Measurements from ENCODE around the gene PVALEF. TPM values are rescaled to one million over a fixed set of nuclear protein-coding genes. Genes with fewer than 3 reads are reported as not detected.

The PVALEF gene
- polyA plus RNA-seq, 1 of the 3 experiments (the other 2 are of a cell fraction) = not detected

- no peaks in the 10 kb centered on the region; a peak in 1 of 4 replicates for H3K4me1 ChIP-seq (ENCODE audit: control insufficient read depth in 1 of 2, insufficient read depth in 2 of 2, low read depth in 1 of 2, low read length in 1 of 2)
- CTCF ChIA-PET = interaction anchor here (0.9 to 5.1 kb wide), 2 partner anchors 20 to 100 kb away, joined by 4 to 21 read pairs; no protein-coding TSS in a partner anchor
- TF ChIP-seq YY1 (IDR thresholded peaks at IDR 0.05; ENCODE audit: low read depth) (no peak), CHD2 (IDR thresholded peaks at IDR 0.05; ENCODE audit: low read length, partially characterized antibody) (no peak), EZH2phosphoT487 (IDR thresholded peaks at IDR 0.05; ENCODE audit: borderline replicate concordance, low read depth) (no peak), EP300 (IDR thresholded peaks at IDR 0.05; ENCODE audit: borderline replicate concordance in 1 of 2, low read depth in 1 of 2, low read length in 1 of 2) (no peak)
- TF ChIP-seq, protein P1, sequence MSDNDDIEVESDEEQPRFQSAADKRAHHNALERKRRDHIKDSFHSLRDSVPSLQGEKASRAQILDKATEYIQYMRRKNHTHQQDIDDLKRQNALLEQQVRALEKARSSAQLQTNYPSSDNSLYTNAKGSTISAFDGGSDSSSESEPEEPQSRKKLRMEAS (IDR thresholded peaks at IDR 0.05; ENCODE audit: low read depth) = no peak
- TF ChIP-seq, protein P2, sequence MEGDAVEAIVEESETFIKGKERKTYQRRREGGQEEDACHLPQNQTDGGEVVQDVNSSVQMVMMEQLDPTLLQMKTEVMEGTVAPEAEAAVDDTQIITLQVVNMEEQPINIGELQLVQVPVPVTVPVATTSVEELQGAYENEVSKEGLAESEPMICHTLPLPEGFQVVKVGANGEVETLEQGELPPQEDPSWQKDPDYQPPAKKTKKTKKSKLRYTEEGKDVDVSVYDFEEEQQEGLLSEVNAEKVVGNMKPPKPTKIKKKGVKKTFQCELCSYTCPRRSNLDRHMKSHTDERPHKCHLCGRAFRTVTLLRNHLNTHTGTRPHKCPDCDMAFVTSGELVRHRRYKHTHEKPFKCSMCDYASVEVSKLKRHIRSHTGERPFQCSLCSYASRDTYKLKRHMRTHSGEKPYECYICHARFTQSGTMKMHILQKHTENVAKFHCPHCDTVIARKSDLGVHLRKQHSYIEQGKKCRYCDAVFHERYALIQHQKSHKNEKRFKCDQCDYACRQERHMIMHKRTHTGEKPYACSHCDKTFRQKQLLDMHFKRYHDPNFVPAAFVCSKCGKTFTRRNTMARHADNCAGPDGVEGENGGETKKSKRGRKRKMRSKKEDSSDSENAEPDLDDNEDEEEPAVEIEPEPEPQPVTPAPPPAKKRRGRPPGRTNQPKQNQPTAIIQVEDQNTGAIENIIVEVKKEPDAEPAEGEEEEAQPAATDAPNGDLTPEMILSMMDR (IDR thresholded peaks at IDR 0.05) = no peak
Measured at GRCh38 chr17:81123052-81124048, 42.0 kb upstream of the PVALEF start.

GRCh38 chr17:81124377-81124776 lies 40.9 kb upstream of the PVALEF start:
- no peaks in the 10 kb centered on the region for H3K9me2 ChIP-seq
- H3K4me1 ChIP-seq (ENCODE audit: control insufficient read depth in 1 of 2, insufficient read depth in 2 of 2, low read depth in 1 of 2, low read length in 1 of 2) = no peaks in the 10 kb centered on the region; a peak in 1 of 4 replicates
- no peaks in the 10 kb centered on the region for H3K79me2 ChIP-seq (ENCODE audit: insufficient read depth)
- no peak overlapping the region for H3K27ac ChIP-seq (ENCODE audit: low read depth in 2 of 2, low read length in 1 of 2)
- 77% methylated on average over 17 of the region's 18 CpGs for WGBS (ENCODE audit: low lambda C conversion rate)
- POLR2A ChIA-PET = no interaction called here
- CTCF ChIA-PET = interaction anchor here (5.1 kb wide), 1 partner anchor 19 kb away, joined by 21 read pairs; no protein-coding TSS in a partner anchor
- H3K9ac ChIP-seq = no peak overlapping the region
- no peak for DNase-seq
- H4K20me1 ChIP-seq (ENCODE audit: insufficient read depth) = no peaks in the 10 kb centered on the region
- H3K36me3 ChIP-seq (replicated peaks in 1 of 2; ENCODE audit: control insufficient read depth in 1 of 2, insufficient read depth in 2 of 2, low read length in 1 of 2) = no peaks in the 10 kb centered on the region
- H2AFZ ChIP-seq (ENCODE audit: low read depth) = no peak overlapping the region
- no peak overlapping the region for H3K4me3 ChIP-seq (ENCODE audit: low read depth in 2 of 2, low read length in 1 of 2)
- TF ChIP-seq GATA2 (CRISPR knock-in tag; IDR thresholded peaks at IDR 0.05) = no peak
- no peak for TF ChIP-seq NRF1 (IDR thresholded peaks at IDR 0.05; ENCODE audit: low read depth, low read length)
- no peak for TF ChIP-seq TEAD4 (IDR thresholded peaks at IDR 0.05; ENCODE audit: borderline replicate concordance, insufficient read depth)
- TF ChIP-seq FOXM1 (IDR thresholded peaks at IDR 0.05; ENCODE audit: low read depth) = no peak
- TF ChIP-seq, protein P3, sequence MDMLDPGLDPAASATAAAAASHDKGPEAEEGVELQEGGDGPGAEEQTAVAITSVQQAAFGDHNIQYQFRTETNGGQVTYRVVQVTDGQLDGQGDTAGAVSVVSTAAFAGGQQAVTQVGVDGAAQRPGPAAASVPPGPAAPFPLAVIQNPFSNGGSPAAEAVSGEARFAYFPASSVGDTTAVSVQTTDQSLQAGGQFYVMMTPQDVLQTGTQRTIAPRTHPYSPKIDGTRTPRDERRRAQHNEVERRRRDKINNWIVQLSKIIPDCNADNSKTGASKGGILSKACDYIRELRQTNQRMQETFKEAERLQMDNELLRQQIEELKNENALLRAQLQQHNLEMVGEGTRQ (IDR thresholded peaks at IDR 0.05; ENCODE audit: borderline replicate concordance, low read depth, low read length) = no peak
- no peak overlapping the region for H3K4me2 ChIP-seq
- H3K9me3 ChIP-seq = no peaks in the 10 kb centered on the region
- H3K27me3 ChIP-seq (ENCODE audit: insufficient read depth) = peaks cover 6% of the 10 kb centered on the region; the same call in 1 of the 2 replicates
- H3F3A ChIP-seq (replicated peaks; ENCODE audit: insufficient read depth) = no peaks in the 10 kb centered on the region

More at GRCh38 chr17:81123052-81124048, 42.0 kb upstream of the PVALEF start:
- no peak overlapping the region for H3K9ac ChIP-seq
- no peaks in the 10 kb centered on the region for H3K36me3 ChIP-seq (replicated peaks in 1 of 2; ENCODE audit: control insufficient read depth in 1 of 2, insufficient read depth in 2 of 2, low read length in 1 of 2)
- H3K4me2 ChIP-seq = no peak overlapping the region
- no peak for DNase-seq
- no peaks in the 10 kb centered on the region for H3F3A ChIP-seq (replicated peaks; ENCODE audit: insufficient read depth)
- H3K4me3 ChIP-seq (ENCODE audit: low read depth in 2 of 2, low read length in 1 of 2) = no peak overlapping the region
- no peaks in the 10 kb centered on the region for H3K79me2 ChIP-seq (ENCODE audit: insufficient read depth)
- H3K9me2 ChIP-seq = no peaks in the 10 kb centered on the region
- H3K27ac ChIP-seq (ENCODE audit: low read depth in 2 of 2, low read length in 1 of 2) = no peak overlapping the region
- H3K27me3 ChIP-seq (ENCODE audit: insufficient read depth) = peaks cover 6% of the 10 kb centered on the region; the same call in 1 of the 2 replicates
- POLR2A ChIA-PET = interaction anchor here (0.6 kb wide), 1 partner anchor 9 kb away, joined by 3 read pairs; no protein-coding TSS in a partner anchor
- H3K9me3 ChIP-seq = no peaks in the 10 kb centered on the region
- H2AFZ ChIP-seq (ENCODE audit: low read depth) = no peak overlapping the region
- no peaks in the 10 kb centered on the region for H4K20me1 ChIP-seq (ENCODE audit: insufficient read depth)
- WGBS (ENCODE audit: low lambda C conversion rate) = 84% methylated on average over 35 of the region's 39 CpGs
